ENCODE data around the gene FILIP1. TPM values are rescaled to one million over a fixed set of nuclear protein-coding genes. Genes with fewer than 3 reads are reported as not detected.

The FILIP1 gene
- total RNA-seq, 1 donor from 2014 or later, result 2.0 TPM

DNA sequence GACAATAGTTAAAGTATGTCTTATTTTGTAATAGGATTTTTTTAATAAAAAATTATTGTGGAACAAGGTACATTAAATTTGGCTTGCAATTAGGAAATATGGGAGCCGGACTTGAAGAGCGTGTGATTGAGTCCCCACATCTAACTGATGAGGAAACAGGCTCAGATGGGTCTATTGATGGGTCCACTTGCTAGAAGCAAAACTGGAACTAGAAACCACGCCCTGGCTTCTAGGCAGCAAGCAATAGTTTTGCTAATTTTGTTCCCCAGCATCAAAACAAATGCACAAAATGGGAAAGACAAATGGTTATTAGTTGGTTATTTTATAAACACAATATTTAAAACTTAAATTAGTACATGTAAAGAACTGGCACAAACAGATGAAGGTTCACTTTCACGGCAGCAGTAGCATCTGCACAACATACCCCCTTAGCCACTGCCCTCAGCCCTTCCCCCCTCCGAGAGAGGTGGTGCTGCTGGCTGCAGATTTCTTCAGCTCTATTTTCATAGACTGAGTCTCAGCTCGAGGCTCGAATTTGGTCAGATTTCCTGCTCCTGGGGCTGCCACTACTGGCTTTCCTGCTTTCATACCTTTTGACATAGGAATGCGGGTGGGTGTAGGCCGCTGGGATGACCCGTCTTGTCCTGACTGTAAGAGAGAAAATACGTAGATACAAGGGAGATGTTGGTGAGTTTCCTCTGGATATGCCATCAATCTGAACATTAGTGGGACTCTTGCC lies 185.2 kb downstream of the FILIP1 start:
- H3K27ac ChIP-seq (ENCODE audit: low read depth, low read length), result no peak overlapping the region
- Mint-ChIP-seq H3K27ac (ENCODE audit: unreplicated experiment) (no peak overlapping the region), H3K4me3 (ENCODE audit: unreplicated experiment) (no peak overlapping the region), H3K4me1 (ENCODE audit: low read depth, unreplicated experiment) (no peaks in the 10 kb centered on the region), H3K27me3 (ENCODE audit: low read depth, unreplicated experiment) (no peaks in the 10 kb centered on the region), H3K9me3 (ENCODE audit: unreplicated experiment) (no peaks in the 10 kb centered on the region), H3K36me3 (ENCODE audit: low read depth, unreplicated experiment) (no peaks in the 10 kb centered on the region)
- no peaks in the 10 kb centered on the region for H3K79me2 ChIP-seq (ENCODE audit: insufficient read depth, low read length)
- H3K4me3 ChIP-seq (ENCODE audit: insufficient read depth, low read depth, low read length), result no peak overlapping the region
- no peak for FAIRE-seq
- TF ChIP-seq EZH2 (IDR thresholded peaks at IDR 0.05; ENCODE audit: insufficient read depth, low read length), result no peak
- TF ChIP-seq, protein P1, sequence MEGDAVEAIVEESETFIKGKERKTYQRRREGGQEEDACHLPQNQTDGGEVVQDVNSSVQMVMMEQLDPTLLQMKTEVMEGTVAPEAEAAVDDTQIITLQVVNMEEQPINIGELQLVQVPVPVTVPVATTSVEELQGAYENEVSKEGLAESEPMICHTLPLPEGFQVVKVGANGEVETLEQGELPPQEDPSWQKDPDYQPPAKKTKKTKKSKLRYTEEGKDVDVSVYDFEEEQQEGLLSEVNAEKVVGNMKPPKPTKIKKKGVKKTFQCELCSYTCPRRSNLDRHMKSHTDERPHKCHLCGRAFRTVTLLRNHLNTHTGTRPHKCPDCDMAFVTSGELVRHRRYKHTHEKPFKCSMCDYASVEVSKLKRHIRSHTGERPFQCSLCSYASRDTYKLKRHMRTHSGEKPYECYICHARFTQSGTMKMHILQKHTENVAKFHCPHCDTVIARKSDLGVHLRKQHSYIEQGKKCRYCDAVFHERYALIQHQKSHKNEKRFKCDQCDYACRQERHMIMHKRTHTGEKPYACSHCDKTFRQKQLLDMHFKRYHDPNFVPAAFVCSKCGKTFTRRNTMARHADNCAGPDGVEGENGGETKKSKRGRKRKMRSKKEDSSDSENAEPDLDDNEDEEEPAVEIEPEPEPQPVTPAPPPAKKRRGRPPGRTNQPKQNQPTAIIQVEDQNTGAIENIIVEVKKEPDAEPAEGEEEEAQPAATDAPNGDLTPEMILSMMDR (IDR thresholded peaks at IDR 0.05; ENCODE audit: insufficient read depth, low read depth, low read length), result no peak
- no peaks in the 10 kb centered on the region for H4K20me1 ChIP-seq (ENCODE audit: insufficient read depth, low read length)
- no peak overlapping the region for H3K4me2 ChIP-seq (ENCODE audit: low read length)
- H3K27me3 ChIP-seq (ENCODE audit: insufficient read depth, low read length), result no peaks in the 10 kb centered on the region
- H3K4me1 ChIP-seq (ENCODE audit: insufficient read depth, low read length), result no peaks in the 10 kb centered on the region
- DNase-seq (ENCODE audit: low read depth), result no peak
- H3K9me3 ChIP-seq (ENCODE audit: insufficient read depth, low read depth, low read length), result no peaks in the 10 kb centered on the region
- no peaks in the 10 kb centered on the region for H3K36me3 ChIP-seq (ENCODE audit: insufficient read depth, low read length)
- no peak overlapping the region for H3K9ac ChIP-seq (ENCODE audit: low read length)
- no peak overlapping the region for H2AFZ ChIP-seq (ENCODE audit: low read depth, low read length)

GRCh38 chr6:75307364-75308004 lies 186.1 kb downstream of the FILIP1 start:
- no peaks in the 10 kb centered on the region for H3K27me3 ChIP-seq (ENCODE audit: insufficient read depth, low read length)
- H3K4me3 ChIP-seq (ENCODE audit: insufficient read depth, low read depth, low read length), result no peak overlapping the region
- H3K4me1 ChIP-seq (ENCODE audit: insufficient read depth, low read length), result no peaks in the 10 kb centered on the region
- H3K27ac ChIP-seq (ENCODE audit: low read depth, low read length), result no peak overlapping the region
- H3K27me3 Mint-ChIP-seq (ENCODE audit: low read depth, unreplicated experiment), result no peaks in the 10 kb centered on the region
- H3K4me1 Mint-ChIP-seq (ENCODE audit: low read depth, unreplicated experiment), result no peaks in the 10 kb centered on the region
- no peaks in the 10 kb centered on the region for H4K20me1 ChIP-seq (ENCODE audit: insufficient read depth, low read length)
- H3K79me2 ChIP-seq (ENCODE audit: insufficient read depth, low read length), result no peaks in the 10 kb centered on the region
- H3K9me3 ChIP-seq (ENCODE audit: insufficient read depth, low read depth, low read length), result no peaks in the 10 kb centered on the region
- no peak overlapping the region for H2AFZ ChIP-seq (ENCODE audit: low read depth, low read length)
- FAIRE-seq (no peak), DNase-seq (ENCODE audit: low read depth) (no peak)
- no peaks in the 10 kb centered on the region for H3K9me3 Mint-ChIP-seq (ENCODE audit: unreplicated experiment)
- H3K9ac ChIP-seq (ENCODE audit: low read length), result no peak overlapping the region
- no peak overlapping the region for H3K4me3 Mint-ChIP-seq (ENCODE audit: unreplicated experiment)
- TF ChIP-seq, protein P1 (IDR thresholded peaks at IDR 0.05; ENCODE audit: insufficient read depth, low read depth, low read length), result no peak
- TF ChIP-seq EZH2 (IDR thresholded peaks at IDR 0.05; ENCODE audit: insufficient read depth, low read length), result no peak
- H3K36me3 ChIP-seq (ENCODE audit: insufficient read depth, low read length), result no peaks in the 10 kb centered on the region
- no peak overlapping the region for H3K27ac Mint-ChIP-seq (ENCODE audit: unreplicated experiment)
- H3K36me3 Mint-ChIP-seq (ENCODE audit: low read depth, unreplicated experiment), result no peaks in the 10 kb centered on the region
- no peak overlapping the region for H3K4me2 ChIP-seq (ENCODE audit: low read length)

DNA sequence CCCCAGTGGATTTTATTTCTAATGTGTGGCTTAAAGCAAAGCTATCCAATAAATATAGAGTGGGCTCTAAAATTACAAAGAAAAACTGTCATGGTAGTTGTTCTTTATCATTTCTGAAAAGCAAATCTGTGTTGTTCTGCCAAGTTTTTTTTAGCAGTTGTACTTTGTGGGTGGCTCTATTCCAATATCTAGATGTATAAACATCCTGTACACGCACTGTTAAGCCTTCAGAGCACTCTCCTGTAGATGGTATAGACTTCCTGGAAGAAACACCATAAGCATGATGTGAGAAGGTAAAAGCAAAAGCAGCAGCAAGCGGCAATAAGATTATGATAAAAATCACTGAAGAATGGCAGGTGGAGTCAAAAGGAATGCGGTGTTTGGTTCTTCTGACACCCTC lies 187.5 kb downstream of the FILIP1 start:
- Mint-ChIP-seq H3K27ac (ENCODE audit: unreplicated experiment) (no peak overlapping the region), H3K4me1 (ENCODE audit: low read depth, unreplicated experiment) (no peaks in the 10 kb centered on the region)
- H3K4me1 ChIP-seq (ENCODE audit: insufficient read depth, low read length), result no peaks in the 10 kb centered on the region

More for the DNA sequence above, 187.5 kb downstream of the FILIP1 start:
- H3K4me3 ChIP-seq (ENCODE audit: insufficient read depth, low read depth, low read length), result no peak overlapping the region
- no peaks in the 10 kb centered on the region for H3K27me3 ChIP-seq (ENCODE audit: insufficient read depth, low read length)
- no peaks in the 10 kb centered on the region for H3K79me2 ChIP-seq (ENCODE audit: insufficient read depth, low read length)
- H3K4me3 Mint-ChIP-seq (ENCODE audit: unreplicated experiment), result no peak overlapping the region
- H3K4me2 ChIP-seq (ENCODE audit: low read length), result no peak overlapping the region
- H3K9me3 Mint-ChIP-seq (ENCODE audit: unreplicated experiment), result no peaks in the 10 kb centered on the region
- TF ChIP-seq EZH2 (IDR thresholded peaks at IDR 0.05; ENCODE audit: insufficient read depth, low read length), result no peak
- TF ChIP-seq, protein P1 (IDR thresholded peaks at IDR 0.05; ENCODE audit: insufficient read depth, low read depth, low read length), result no peak
- H4K20me1 ChIP-seq (ENCODE audit: insufficient read depth, low read length), result no peaks in the 10 kb centered on the region
- FAIRE-seq (no peak), DNase-seq (ENCODE audit: low read depth) (no peak)
- H3K27ac ChIP-seq (ENCODE audit: low read depth, low read length), result no peak overlapping the region
- no peak overlapping the region for H2AFZ ChIP-seq (ENCODE audit: low read depth, low read length)
- H3K36me3 Mint-ChIP-seq (ENCODE audit: low read depth, unreplicated experiment), result no peaks in the 10 kb centered on the region
- H3K9me3 ChIP-seq (ENCODE audit: insufficient read depth, low read depth, low read length), result no peaks in the 10 kb centered on the region
- no peak overlapping the region for H3K9ac ChIP-seq (ENCODE audit: low read length)
- H3K36me3 ChIP-seq (ENCODE audit: insufficient read depth, low read length), result no peaks in the 10 kb centered on the region
- H3K27me3 Mint-ChIP-seq (ENCODE audit: low read depth, unreplicated experiment), result no peaks in the 10 kb centered on the region
